Keratinocyte (primary cell): ENCODE data around the gene CDK2AP2.

ENCODE experiments used
- EZH2 ChIP-seq: IDR thresholded peaks from one replicate; pipeline ENCODE4 v1.6.1; 2012; ENCODE audit warnings: inconsistent platforms, mild to moderate bottlenecking, low read length, moderate library complexity
- TF ChIP-seq, protein P1 (sequence below), 3 experiments: IDR thresholded peaks in 1 of 3; conservative IDR thresholded peaks in 1 of 3; optimal IDR thresholded peaks in 1 of 3; 2 replicates in 2 of 3; 3 replicates in 1 of 3; pipeline versions ENCODE3 to v1.5.1; 2011; ENCODE audit warnings: low read length in 3 of 3, mild to moderate bottlenecking in 3 of 3, moderate library complexity in 2 of 3, control low read depth in 1 of 3, inconsistent platforms in 1 of 3; ENCODE audit not compliant: insufficient read depth in 2 of 3; ENCODE audit errors: extremely low read depth in 1 of 3

DNA sequence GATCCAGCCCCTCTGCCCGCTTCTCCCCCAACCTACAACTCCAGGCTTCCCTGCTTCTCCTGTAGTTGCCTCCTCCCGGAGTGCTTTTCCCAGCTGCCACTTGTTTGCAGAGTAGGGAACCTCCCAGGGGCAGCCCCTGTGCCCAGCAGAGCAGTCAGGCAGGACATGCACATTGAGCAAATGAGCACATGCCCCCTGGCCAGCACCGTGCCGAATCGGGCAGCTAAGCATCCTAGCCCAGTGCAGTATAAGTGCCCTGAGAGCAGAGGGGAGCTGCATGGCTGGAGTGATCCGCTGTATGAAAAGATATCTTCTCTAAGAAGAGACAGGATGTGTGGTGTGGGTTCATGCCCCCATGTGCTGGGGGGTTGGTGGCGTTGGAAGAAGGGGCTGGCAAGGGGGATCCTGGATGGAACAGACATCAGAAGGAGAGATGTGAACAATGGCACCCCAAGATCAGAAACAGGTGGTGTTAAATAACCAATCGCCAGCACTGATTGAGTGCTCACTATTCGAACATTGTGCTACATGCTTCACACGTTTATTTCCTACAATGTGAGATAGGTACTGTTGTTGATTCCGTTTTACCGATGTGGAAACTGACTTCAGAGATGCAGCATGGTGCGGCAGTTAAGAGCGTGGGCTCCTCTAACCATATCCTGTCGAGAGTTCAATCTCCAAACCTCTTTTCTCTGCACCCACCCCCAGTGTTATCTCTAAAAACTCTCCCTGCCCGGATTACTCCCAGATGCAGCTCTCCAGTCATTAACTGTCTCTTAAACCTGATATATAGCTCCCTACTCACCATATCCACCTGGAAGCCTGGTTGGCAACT is 23.9 kb downstream of the CDK2AP2 start:
- TF ChIP-seq, protein P1, sequence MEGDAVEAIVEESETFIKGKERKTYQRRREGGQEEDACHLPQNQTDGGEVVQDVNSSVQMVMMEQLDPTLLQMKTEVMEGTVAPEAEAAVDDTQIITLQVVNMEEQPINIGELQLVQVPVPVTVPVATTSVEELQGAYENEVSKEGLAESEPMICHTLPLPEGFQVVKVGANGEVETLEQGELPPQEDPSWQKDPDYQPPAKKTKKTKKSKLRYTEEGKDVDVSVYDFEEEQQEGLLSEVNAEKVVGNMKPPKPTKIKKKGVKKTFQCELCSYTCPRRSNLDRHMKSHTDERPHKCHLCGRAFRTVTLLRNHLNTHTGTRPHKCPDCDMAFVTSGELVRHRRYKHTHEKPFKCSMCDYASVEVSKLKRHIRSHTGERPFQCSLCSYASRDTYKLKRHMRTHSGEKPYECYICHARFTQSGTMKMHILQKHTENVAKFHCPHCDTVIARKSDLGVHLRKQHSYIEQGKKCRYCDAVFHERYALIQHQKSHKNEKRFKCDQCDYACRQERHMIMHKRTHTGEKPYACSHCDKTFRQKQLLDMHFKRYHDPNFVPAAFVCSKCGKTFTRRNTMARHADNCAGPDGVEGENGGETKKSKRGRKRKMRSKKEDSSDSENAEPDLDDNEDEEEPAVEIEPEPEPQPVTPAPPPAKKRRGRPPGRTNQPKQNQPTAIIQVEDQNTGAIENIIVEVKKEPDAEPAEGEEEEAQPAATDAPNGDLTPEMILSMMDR (optimal IDR thresholded peaks at IDR 0.05 in 1 of 3, IDR thresholded peaks at IDR 0.05 in 1 of 3, conservative IDR thresholded peaks at IDR 0.05 in 1 of 3; ENCODE audit: extremely low read depth in 1 of 3, insufficient read depth in 2 of 3, low read length in 3 of 3) = no peak
- no peak for TF ChIP-seq EZH2
